GM12878 (cell line): ENCODE results near the gene HSPA12A. TPM values are rescaled to one million over a fixed set of nuclear protein-coding genes. Genes with fewer than 3 reads are reported as not detected.

Experiments
- ATAC-seq: fragments of 200-7000 bp; cut with Tn5 transposase; 3 replicates; pipeline ENCODE4 v1.9.1; 2020; ENCODE audit warnings: mild to moderate bottlenecking, moderate library complexity
- BruUV-seq: library from RNA; stranded (reverse); fragments of 400-500 nt; replicated peaks from 2 replicates; lab custom pipeline; 2021; lab: Mats Ljungman, UMichigan
- CTCF ChIA-PET: fragments of 300-600 bp; sonication (Branson Sonifier 250); formaldehyde crosslinking; extraction: SDS; loops from one replicate; lab custom pipeline; 2021; ENCODE audit warnings: inconsistent platforms; lab: Yijun Ruan, JAX
- POLR2A ChIA-PET: fragments of 350-600 bp; formaldehyde crosslinking; extraction: SDS; loops from one replicate; lab custom pipeline; 2021; ENCODE audit warnings: inconsistent platforms; lab: Charles Lee
- RAD21 ChIA-PET: fragments of 300-600 bp; sonication (Branson Sonifier 250); formaldehyde crosslinking; loops from one replicate; lab custom pipeline; 2023; ENCODE audit warnings: antibody characterized with exemption; ENCODE audit not compliant: unreplicated experiment; lab: Charles Lee
- SMC1A ChIA-PET: fragments of 300-600 bp; sonication (Branson Sonifier 250); formaldehyde crosslinking; loops from one replicate; lab custom pipeline; 2023; ENCODE audit not compliant: unreplicated experiment, uncharacterized antibody; lab: Charles Lee
- DNase-seq: peaks from one replicate; pipeline ENCODE4 v3.0.0-alpha.2; 2011; ENCODE audit warnings: low read depth, low spot score
- FAIRE-seq: peaks from 3 replicates; lab custom pipeline; 2011; peaks lifted over from hg19 to GRCh38; lab: Jason Lieb, UNC
- H2AFZ ChIP-seq: 2 replicates; pipeline ENCODE4 v1.6.0; 2011; ENCODE audit warnings: low read depth, low read length, control low read depth; ENCODE audit not compliant: control insufficient read depth
- H3K27ac ChIP-seq: 2 replicates; pipeline ENCODE4 v1.5.1; 2011; ENCODE audit warnings: control low read depth; ENCODE audit not compliant: control insufficient read depth, insufficient read depth
- H3K27me3 ChIP-seq, 2 experiments: replicated peaks in 1 of 2; 2 replicates each; pipeline versions ENCODE4 v1.6.0 to v1.6.1; 2011; ENCODE audit warnings: low read length in 1 of 2; ENCODE audit not compliant: control insufficient read depth in 2 of 2, insufficient read depth in 2 of 2
- H3K36me3 ChIP-seq, 2 experiments: 2 replicates each; pipeline ENCODE4 v1.5.1; 2011; ENCODE audit warnings: low read length in 1 of 2; ENCODE audit not compliant: control insufficient read depth in 2 of 2, insufficient read depth in 2 of 2
- H3K4me1 ChIP-seq: 2 replicates; pipeline ENCODE4 v1.6.1; 2011; ENCODE audit warnings: mild to moderate bottlenecking, low read length, moderate library complexity, mixed read lengths; ENCODE audit not compliant: control insufficient read depth, insufficient read depth
- H3K4me2 ChIP-seq: 2 replicates; pipeline ENCODE4 v1.6.0; 2011; ENCODE audit warnings: control low read depth; ENCODE audit not compliant: control insufficient read depth, insufficient read depth
- H3K4me3 ChIP-seq: fragments of 200-600 bp; sonication (generic); 2 replicates; pipeline ENCODE4 v1.5.1; 2016
- H3K79me2 ChIP-seq: 2 replicates; pipeline ENCODE4 v1.6.0; 2011; ENCODE audit warnings: low read length; ENCODE audit not compliant: control insufficient read depth, insufficient read depth
- H3K9ac ChIP-seq: 2 replicates; pipeline ENCODE4 v1.8.0; 2011; ENCODE audit warnings: low read length, control low read depth, mixed read lengths; ENCODE audit not compliant: control insufficient read depth, insufficient read depth
- H3K9me3 ChIP-seq: replicated peaks from 3 replicates; pipeline ENCODE4 v1.5.1; 2011; ENCODE audit warnings: mild to moderate bottlenecking, low read length; ENCODE audit not compliant: control insufficient read depth, insufficient read depth
- H4K20me1 ChIP-seq: 2 replicates; pipeline ENCODE4 v1.6.0; 2011; ENCODE audit not compliant: control insufficient read depth, insufficient read depth
- FOXM1 ChIP-seq: IDR thresholded peaks from 2 replicates; pipeline ENCODE4 v1.6.1; 2012; ENCODE audit warnings: low read depth, mild to moderate bottlenecking, inconsistent platforms, low read length, moderate library complexity
- NFIC ChIP-seq: IDR thresholded peaks from 2 replicates; pipeline ENCODE4 v1.6.1; 2012; ENCODE audit warnings: low read depth, mild to moderate bottlenecking, inconsistent platforms, low read length, moderate library complexity
- POLR2AphosphoS2 ChIP-seq: IDR thresholded peaks from 2 replicates; pipeline ENCODE4 v1.6.1; 2011; ENCODE audit warnings: low read depth, mild to moderate bottlenecking, low read length, improper control_type of control experiment, moderate library complexity
- REST ChIP-seq: IDR thresholded peaks from 2 replicates; pipeline ENCODE4 v1.6.1; 2012; ENCODE audit warnings: mild to moderate bottlenecking, low read depth, low read length
- SIN3A ChIP-seq: IDR thresholded peaks from 2 replicates; pipeline ENCODE4 v1.6.1; 2012; ENCODE audit warnings: low read depth, low read length, improper control_type of control experiment
- SUZ12 ChIP-seq: fragments of 200-600 bp; sonication (generic); IDR thresholded peaks from one replicate; pipeline ENCODE4 v1.6.1; 2018; ENCODE audit warnings: antibody characterized with exemption, mild to moderate bottlenecking; ENCODE audit not compliant: unreplicated experiment
- USF2 ChIP-seq: IDR thresholded peaks from 2 replicates; pipeline ENCODE4 v1.6.1; 2011; ENCODE audit warnings: low read depth, low read length, improper control_type of control experiment, borderline replicate concordance
- WGBS: methylation state at CpG from one replicate; pipeline ENCODE4 v1.1.6; 2016; ENCODE audit warnings: low lambda C conversion rate; ENCODE audit not compliant: insufficient replicate concordance, insufficient coverage; ENCODE audit errors: missing lambda C conversion rate; 5-methylcytosine and 5-hydroxymethylcytosine counted together
- in situ Hi-C: fragments of 300-500 bp; cut with MboI; formaldehyde crosslinking; loops from 9 replicates; pipeline ENCODE4 v1.14.3; 2018; ENCODE audit warnings: mixed read lengths
- intact Hi-C: fragments of 100-400 bp; cut with micrococcal nuclease; formaldehyde crosslinking; loops from one replicate; pipeline ENCODE4 v1.14.2; 2022; ENCODE audit not compliant: unreplicated experiment
- polyA plus RNA-seq, 11 experiments: library from polyadenylated mRNA; depleted of rRNA in 4 of 11; unstranded in 6 of 11; stranded (reverse) in 5 of 11; fragments of >200 nt; fragmentation: Nextera tagmentation in 4 of 11; fragmentation: Illumina TruSeq in 1 of 11; extraction: Ambion mirVana in 4 of 11; extraction: Trizol in 1 of 11; gene quantifications; 1 replicate in 1 of 11; 2 replicates in 10 of 11; pipeline versions ENCODE4 v1.2.1 to v1.2.3, GENCODE V29; 2011 to 2016; ENCODE audit warnings: inconsistent platforms in 2 of 11, missing spikeins in 2 of 11, low read depth in 1 of 11
- total RNA-seq, 4 experiments: library from RNA; depleted of rRNA in 3 of 4; stranded (reverse); fragments of >200 nt in 3 of 4; fragmentation: Illumina TruSeq in 1 of 4; extraction: Trizol in 1 of 4; gene quantifications; 2 replicates each; pipeline versions ENCODE4 v1.2.1 to v1.2.3, GENCODE V29; 2013 to 2021

HSPA12A gene
- total and polyA plus RNA-seq, 10 of the 15 experiments (the other 5 are each of a cell fraction or from before 2014, with no cell fraction given): 0.90 to 20.2 (median 2.8) TPM

- 0% methylated on average over 2 of the region's 2 CpGs for WGBS
- POLR2A ChIA-PET: interaction anchor here (0.6 kb wide), 1 partner anchor 86 kb away, joined by 4 read pairs; no protein-coding TSS in a partner anchor
- H3K4me2 ChIP-seq: no peak overlapping the region
- in situ Hi-C loops: no loop called here
- H3K9me3 ChIP-seq: no peaks in the 10 kb centered on the region
- no peak for ATAC-seq
- RAD21 ChIA-PET: interaction anchor here (0.6 kb wide), 1 partner anchor 861 kb away, joined by 3 read pairs; no protein-coding TSS in a partner anchor
- BruUV-seq: no TSS peak
- no peaks in the 10 kb centered on the region for H4K20me1 ChIP-seq
- no peak overlapping the region for H2AFZ ChIP-seq
- SMC1A ChIA-PET: no interaction called here
- no peak for DNase-seq
- FAIRE-seq: no peak
- H3K79me2 ChIP-seq: no peaks in the 10 kb centered on the region
- no peaks in the 10 kb centered on the region; a peak in 2 of 4 replicates for H3K27me3 ChIP-seq
- CTCF ChIA-PET: interaction anchor here (1.1 kb wide), 1 partner anchor 463 kb away, joined by 3 read pairs; no protein-coding TSS in a partner anchor
- H3K27ac ChIP-seq: no peak overlapping the region
- intact Hi-C loops: no loop called here
- TF ChIP-seq REST (no peak), SIN3A (no peak), USF2 (no peak), SUZ12 (no peak), NFIC (no peak), POLR2AphosphoS2 (no peak), FOXM1 (no peak)
- H3K36me3 ChIP-seq: no peaks in the 10 kb centered on the region
- H3K4me3 ChIP-seq: no peak overlapping the region
- H3K9ac ChIP-seq: no peak overlapping the region
- H3K4me1 ChIP-seq: no peaks in the 10 kb centered on the region
Observed at GRCh38 chr10:116712989-116713543, 29.3 kb downstream of the HSPA12A start.
